ENCODE measurements around the gene BUB1B. TPM values are rescaled to one million over a fixed set of nuclear protein-coding genes. Genes with fewer than 3 reads are reported as not detected.
"Not testable (repeated sequence)": the region's sequence is repeated elsewhere in the genome, so short reads cannot be mapped to it uniquely, and the experiment has no call there.

The BUB1B gene
- total RNA-seq, 3 donors from 2014 or later (not counting 1 experiment from before 2014, with no cell fraction given): 0.75 to 2.4 (median 1.9) TPM

DNA sequence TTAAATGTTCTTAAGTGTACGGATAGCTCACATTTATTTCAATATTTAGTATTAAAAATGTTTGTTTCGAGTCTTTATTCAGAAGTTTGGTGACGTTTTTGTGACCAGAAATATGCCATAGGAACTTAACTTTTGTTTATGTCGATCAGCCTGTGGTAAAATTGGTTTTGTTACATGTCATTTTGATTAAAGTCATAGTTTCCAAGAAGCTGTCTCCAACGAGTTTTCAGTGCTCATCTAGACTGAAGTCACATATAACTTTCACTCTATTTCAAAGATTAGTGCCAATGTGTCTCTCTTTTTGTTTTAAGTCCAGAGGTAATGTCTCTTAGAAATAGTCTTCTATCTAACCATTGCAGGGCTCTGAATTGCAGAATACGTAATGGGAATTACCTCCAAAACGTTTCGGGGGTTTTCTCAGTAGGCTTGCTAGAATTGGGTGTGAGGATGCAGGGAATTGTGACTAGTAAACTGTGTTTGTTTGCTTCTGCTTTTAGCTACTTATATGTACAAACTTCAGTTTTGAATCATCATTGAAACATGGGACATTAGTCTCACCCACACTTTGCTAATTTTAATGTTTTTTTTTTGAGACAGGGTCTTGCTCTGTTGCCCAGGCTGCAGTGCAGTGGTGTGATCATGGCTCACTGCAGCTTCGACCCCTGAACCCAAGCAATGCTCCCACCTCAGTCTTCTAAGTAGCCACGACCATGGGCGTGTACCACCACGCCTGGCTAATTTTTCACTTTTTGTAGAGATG is 3.0 kb downstream of the BUB1B start:
- H3K4me3 Mint-ChIP-seq: peak overlapping the region; percentile 33
- no peaks in the 10 kb centered on the region for H3K9me3 Mint-ChIP-seq
- H3K36me3 ChIP-seq (ENCODE audit: control insufficient read depth, insufficient read depth, low read length): no peaks in the 10 kb centered on the region
- H3K27me3 ChIP-seq (ENCODE audit: control insufficient read depth, insufficient read depth, low read length): no peaks in the 10 kb centered on the region
- DNase-seq: no peak
- WGBS (ENCODE audit: insufficient coverage): 61% methylated on average over 8 of the region's 12 CpGs
- no peaks in the 10 kb centered on the region for H3K27me3 Mint-ChIP-seq (ENCODE audit: low read depth in 2 of 2)
- H3K4me3 ChIP-seq (ENCODE audit: low read length): no peak overlapping the region
- intact Hi-C loops (cut with micrococcal nuclease): no loop called here
- H3K27ac Mint-ChIP-seq: no peak overlapping the region
- H3K27ac ChIP-seq (ENCODE audit: low read length): no peak overlapping the region
- H3K9me3 ChIP-seq (ENCODE audit: control insufficient read depth, insufficient read depth, low read length): no peaks in the 10 kb centered on the region
- H3K4me1 Mint-ChIP-seq: no peaks in the 10 kb centered on the region
- no peak for ATAC-seq
- peaks cover 12% of the 10 kb centered on the region for H3K4me1 ChIP-seq (ENCODE audit: control insufficient read depth, insufficient read depth, low read length)
- no peaks in the 10 kb centered on the region for H3K36me3 Mint-ChIP-seq
- TF ChIP-seq, protein P1, sequence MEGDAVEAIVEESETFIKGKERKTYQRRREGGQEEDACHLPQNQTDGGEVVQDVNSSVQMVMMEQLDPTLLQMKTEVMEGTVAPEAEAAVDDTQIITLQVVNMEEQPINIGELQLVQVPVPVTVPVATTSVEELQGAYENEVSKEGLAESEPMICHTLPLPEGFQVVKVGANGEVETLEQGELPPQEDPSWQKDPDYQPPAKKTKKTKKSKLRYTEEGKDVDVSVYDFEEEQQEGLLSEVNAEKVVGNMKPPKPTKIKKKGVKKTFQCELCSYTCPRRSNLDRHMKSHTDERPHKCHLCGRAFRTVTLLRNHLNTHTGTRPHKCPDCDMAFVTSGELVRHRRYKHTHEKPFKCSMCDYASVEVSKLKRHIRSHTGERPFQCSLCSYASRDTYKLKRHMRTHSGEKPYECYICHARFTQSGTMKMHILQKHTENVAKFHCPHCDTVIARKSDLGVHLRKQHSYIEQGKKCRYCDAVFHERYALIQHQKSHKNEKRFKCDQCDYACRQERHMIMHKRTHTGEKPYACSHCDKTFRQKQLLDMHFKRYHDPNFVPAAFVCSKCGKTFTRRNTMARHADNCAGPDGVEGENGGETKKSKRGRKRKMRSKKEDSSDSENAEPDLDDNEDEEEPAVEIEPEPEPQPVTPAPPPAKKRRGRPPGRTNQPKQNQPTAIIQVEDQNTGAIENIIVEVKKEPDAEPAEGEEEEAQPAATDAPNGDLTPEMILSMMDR (IDR thresholded peaks at IDR 0.05): no peak

DNA sequence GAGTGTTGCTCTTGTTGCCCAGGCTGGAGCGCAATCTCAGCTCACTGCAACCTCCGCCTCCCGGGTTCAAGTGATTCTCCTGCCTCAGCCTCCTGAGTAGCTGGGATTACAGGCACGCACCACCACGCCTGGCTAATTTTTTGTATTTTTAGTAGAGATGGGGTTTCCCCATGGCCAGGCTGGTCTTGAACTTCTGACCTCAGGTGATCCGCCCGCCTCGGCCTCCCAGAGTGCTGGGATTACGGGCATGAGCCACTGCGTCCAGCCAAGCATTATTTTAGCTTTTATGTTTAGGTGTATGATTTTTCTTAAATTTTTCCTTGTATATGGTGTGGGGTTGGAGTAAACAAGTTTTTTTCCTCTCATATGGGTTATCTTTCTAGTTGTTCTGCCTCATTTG is 6.5 kb downstream of the BUB1B start:
- ATAC-seq; H3K27ac ChIP-seq (ENCODE audit: low read length); H3K27me3 ChIP-seq (ENCODE audit: control insufficient read depth, insufficient read depth, low read length); H3K4me3 ChIP-seq (ENCODE audit: low read length); H3K4me3 Mint-ChIP-seq; H3K27ac Mint-ChIP-seq; H3K36me3 Mint-ChIP-seq; H3K4me1 Mint-ChIP-seq; H3K27me3 Mint-ChIP-seq (ENCODE audit: low read depth in 2 of 2); H3K9me3 Mint-ChIP-seq; H3K9me3 ChIP-seq (ENCODE audit: control insufficient read depth, insufficient read depth, low read length); intact Hi-C loops (cut with micrococcal nuclease); H3K36me3 ChIP-seq (ENCODE audit: control insufficient read depth, insufficient read depth, low read length); H3K4me1 ChIP-seq (ENCODE audit: control insufficient read depth, insufficient read depth, low read length); DNase-seq: not testable (repeated sequence)
- 88% methylated on average over 10 of the region's 10 CpGs for WGBS (ENCODE audit: insufficient coverage)

DNA sequence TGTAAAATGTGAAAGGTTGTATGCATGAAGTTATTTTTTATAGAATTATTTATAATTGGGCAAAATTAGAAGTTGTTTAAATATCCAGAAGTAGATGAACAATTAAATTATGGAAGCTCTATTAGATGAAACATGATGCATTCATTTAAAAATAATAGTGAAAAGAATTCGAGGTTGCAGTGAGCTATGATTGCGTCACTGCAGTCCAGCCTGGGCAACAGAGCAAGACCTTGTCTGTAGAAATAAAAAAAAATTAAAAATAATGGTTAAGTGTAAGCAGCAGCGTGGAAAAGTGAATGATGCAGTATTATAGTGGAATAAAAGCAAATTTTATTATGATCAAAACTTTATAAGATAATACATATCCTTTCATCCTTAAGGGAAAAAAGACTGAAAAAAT is 14.3 kb downstream of the BUB1B start:
- Histone ChIP-seq H3K4me3 (ENCODE audit: low read length) (no peak overlapping the region), H3K36me3 (ENCODE audit: control insufficient read depth, insufficient read depth, low read length) (no peaks in the 10 kb centered on the region), H3K4me1 (ENCODE audit: control insufficient read depth, insufficient read depth, low read length) (no peaks in the 10 kb centered on the region), H3K27me3 (ENCODE audit: control insufficient read depth, insufficient read depth, low read length) (no peaks in the 10 kb centered on the region), H3K9me3 (ENCODE audit: control insufficient read depth, insufficient read depth, low read length) (no peaks in the 10 kb centered on the region), H3K27ac (ENCODE audit: low read length) (no peak overlapping the region)
- Mint-ChIP-seq H3K4me1 (no peaks in the 10 kb centered on the region), H3K27me3 (ENCODE audit: low read depth in 2 of 2) (no peaks in the 10 kb centered on the region), H3K36me3 (no peaks in the 10 kb centered on the region), H3K27ac (no peak overlapping the region), H3K9me3 (no peaks in the 10 kb centered on the region), H3K4me3 (no peak overlapping the region)
- ATAC-seq (no peak), DNase-seq (no peak)
- TF ChIP-seq, protein P1 (IDR thresholded peaks at IDR 0.05): no peak
- 92% methylated on average over 2 of the region's 3 CpGs for WGBS (ENCODE audit: insufficient coverage)
- intact Hi-C loops (cut with micrococcal nuclease): no loop called here

DNA sequence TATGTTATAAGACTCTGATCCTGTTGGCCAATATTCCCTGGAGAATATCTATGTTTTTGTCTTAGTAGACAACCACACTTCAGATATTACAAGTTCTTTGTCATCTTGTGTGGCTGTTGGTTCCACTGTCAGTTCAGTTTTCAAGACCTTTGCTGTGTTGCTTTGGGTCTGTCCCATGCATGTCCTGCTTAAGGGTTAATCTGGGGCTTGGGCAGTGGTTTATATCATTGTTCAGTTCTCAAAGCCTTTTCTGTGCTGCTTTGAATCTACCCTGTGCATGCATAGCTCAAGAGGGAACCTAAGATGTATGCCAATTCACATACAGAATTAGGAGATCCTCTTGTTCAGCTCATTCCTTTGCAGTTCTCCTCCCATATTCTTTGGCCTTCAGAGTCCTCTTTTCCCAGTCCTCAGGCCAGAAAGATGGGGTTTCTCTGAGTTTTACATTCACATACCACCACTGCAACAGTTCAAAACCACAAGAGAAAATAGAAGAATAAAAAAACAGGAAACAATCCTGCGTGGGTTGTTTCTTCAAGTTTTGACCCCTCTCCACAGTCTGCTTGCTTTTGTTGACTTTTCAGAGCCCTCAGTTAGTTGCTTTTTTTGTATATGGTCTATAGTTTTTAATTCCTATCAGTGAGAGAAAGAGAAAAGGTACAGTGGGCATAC is 21.6 kb downstream of the BUB1B start:
- no peaks in the 10 kb centered on the region for H3K9me3 ChIP-seq (ENCODE audit: control insufficient read depth, insufficient read depth, low read length)
- ATAC-seq: no peak
- peaks cover 9% of the 10 kb centered on the region for H3K4me1 ChIP-seq (ENCODE audit: control insufficient read depth, insufficient read depth, low read length)
- no peaks in the 10 kb centered on the region for H3K36me3 Mint-ChIP-seq
- no peaks in the 10 kb centered on the region for H3K27me3 ChIP-seq (ENCODE audit: control insufficient read depth, insufficient read depth, low read length)
- no peaks in the 10 kb centered on the region for H3K9me3 Mint-ChIP-seq
- TF ChIP-seq, protein P1 (IDR thresholded peaks at IDR 0.05): no peak
- DNase-seq: no peak
- intact Hi-C loops (cut with micrococcal nuclease): no loop called here
- H3K27ac Mint-ChIP-seq: peak overlapping the region; percentile 35 to 69
- no CpG with 5 or more reads among the region's 1 CpG for WGBS (ENCODE audit: insufficient coverage)
- no peaks in the 10 kb centered on the region for H3K27me3 Mint-ChIP-seq (ENCODE audit: low read depth in 2 of 2)
- H3K4me3 Mint-ChIP-seq: peak overlapping the region; percentile 49
- peaks cover 20 to 23% of the 10 kb centered on the region in 2 donors for H3K4me1 Mint-ChIP-seq
- no peaks in the 10 kb centered on the region for H3K36me3 ChIP-seq (ENCODE audit: control insufficient read depth, insufficient read depth, low read length)
- peak overlapping the region; percentile 25 for H3K27ac ChIP-seq (ENCODE audit: low read length)
- H3K4me3 ChIP-seq (ENCODE audit: low read length): no peak overlapping the region

Measured in natural killer cell (primary cell).